Stimulated activated CD8-positive, alpha-beta memory T cell treated with anti-CD3 and anti-CD28 coated beads, Interleukin-15, amount 100 ng/mL, for 24 hours (primary cell): ENCODE measurements around the gene OSBPL10.

ENCODE experiments used
- DNase-seq: peaks from one replicate; pipeline ENCODE4 v3.0.0-alpha.2; 2020; ENCODE audit warnings: low read depth

The OSBPL10 gene

DNA sequence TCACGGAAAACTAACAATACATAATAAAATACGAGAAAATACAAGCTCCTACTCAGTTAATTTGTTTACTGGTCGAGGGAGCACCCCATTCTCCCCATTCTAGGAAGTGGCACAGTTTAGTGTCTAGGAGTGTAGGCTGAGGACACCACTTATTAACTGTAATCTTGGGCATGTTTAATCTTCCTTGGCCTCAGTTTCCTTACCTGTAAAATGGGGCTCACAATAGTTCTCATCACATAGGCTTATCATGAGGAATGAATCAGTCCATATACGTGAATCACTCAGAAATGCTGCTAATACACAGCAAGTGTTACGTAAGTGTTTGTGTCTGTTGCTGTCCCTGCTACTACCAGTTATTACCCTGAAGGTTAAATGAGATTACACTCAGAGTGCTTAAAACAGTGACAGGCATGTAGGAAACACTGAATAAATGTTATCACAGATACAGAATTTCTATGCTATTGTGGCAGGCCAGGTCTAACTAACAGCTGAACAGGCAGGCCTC is 210.2 kb downstream of the OSBPL10 start:
- no peak for DNase-seq

- no peak for DNase-seq
These were observed 212.5 kb downstream of the OSBPL10 start for GRCh38 chr3:31768479-31769125.

DNA sequence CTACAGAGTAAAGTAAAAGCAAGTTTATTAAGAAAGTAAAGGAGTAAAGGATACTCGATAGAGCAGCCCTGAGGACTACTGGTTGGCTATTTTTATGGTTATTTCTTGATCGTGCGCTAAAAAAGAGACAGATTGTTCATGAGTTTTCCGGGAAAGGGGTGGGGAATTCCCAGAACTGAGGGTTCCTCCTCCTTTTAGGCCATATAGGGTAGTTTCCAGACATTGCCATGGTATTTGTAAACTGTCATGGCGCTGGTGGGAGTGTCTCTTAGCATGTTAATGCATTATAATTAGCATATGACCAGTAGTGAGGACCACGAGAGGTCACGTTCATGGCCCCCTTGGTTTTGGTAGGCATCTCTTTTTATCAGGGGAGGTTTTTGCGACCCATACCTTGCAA is 213.1 kb downstream of the OSBPL10 start:
- DNase-seq: no peak

- no peak for DNase-seq
These were observed 214.4 kb downstream of the OSBPL10 start for GRCh38 chr3:31766669-31767068.

DNA sequence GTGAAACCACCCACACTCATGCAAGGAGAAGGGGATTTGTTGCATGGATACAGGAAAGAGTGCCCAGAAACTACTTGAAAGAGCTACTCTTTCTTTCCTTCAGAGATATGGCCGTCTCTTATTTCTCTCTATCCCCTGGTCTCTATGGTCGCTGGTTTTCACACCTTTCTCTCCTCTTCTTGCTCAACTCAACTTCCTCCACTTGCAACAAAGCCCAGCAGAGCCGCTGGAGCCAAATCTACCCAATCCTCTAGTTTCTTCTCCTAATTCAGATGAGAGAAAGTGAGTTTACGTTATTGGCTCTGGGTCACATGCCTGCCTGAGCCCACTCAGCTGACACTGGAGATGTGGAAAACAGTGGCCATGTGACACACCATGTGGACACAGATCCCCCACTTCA is 215.2 kb downstream of the OSBPL10 start:
- no peak for DNase-seq

- DNase-seq: no peak
These were observed 217.3 kb downstream of the OSBPL10 start for GRCh38 chr3:31763731-31764130.

GRCh38 chr3:31762888-31763351 is 218.1 kb downstream of the OSBPL10 start:
- DNase-seq: no peak

DNA sequence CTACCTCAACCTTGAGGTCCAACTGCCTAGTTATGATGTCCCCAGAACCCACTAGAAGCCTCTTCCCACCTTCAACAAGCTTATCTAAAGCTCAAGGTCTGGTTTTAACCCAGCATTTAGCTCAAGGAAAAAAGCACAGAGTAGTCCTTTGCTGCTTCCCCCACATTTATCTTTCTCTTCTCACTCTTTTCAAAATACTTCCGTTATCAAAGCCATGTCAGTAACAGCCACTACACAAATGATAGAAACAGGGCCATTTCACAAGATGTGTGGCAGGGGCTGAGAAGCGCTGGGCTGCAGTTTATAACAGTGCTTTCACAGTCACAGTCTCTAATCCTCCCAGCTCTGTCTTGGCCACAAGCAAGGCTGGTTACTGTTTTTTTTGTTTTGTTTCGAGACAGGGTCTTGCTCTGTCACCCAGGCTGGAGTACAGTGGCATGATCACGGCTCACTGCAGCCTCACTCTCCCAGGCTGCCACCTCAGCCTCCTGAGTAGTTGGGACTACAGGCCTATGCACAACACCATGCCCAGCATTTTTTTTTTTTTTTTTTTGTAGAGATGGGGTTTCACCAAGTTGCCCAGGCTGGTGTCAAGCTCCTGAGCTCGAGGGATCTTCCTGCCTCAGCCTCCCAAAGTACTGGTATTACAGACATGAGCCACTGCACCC is 218.8 kb downstream of the OSBPL10 start:
- DNase-seq: no peak

DNA sequence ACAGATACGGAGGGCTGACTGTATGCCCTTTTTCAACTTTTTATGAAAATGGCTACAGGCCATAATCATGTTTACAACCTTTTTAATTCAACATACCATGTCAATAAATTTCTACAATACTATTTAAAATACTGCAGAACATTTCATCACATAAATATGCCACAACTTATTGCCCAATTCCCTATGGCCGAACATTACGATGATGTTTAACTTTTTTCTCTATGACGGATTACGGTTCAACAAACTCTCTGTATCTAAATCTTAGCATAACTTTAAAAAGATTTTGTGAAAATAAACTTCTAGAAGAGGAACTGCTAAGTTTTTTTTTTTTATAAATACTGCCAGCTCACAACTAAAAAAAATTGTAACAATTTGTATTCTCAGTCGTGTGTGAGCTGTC is 220.4 kb downstream of the OSBPL10 start:
- DNase-seq: no peak

- DNase-seq: no peak
These were observed 222.6 kb downstream of the OSBPL10 start for GRCh38 chr3:31758322-31758965.

GRCh38 chr3:31755926-31756658 is 225.0 kb downstream of the OSBPL10 start:
- DNase-seq: no peak

- no peak for DNase-seq
These were observed 226.3 kb downstream of the OSBPL10 start for GRCh38 chr3:31754575-31755278.

- no peak for DNase-seq
These were observed 228.0 kb downstream of the OSBPL10 start for GRCh38 chr3:31753050-31753425.

DNA sequence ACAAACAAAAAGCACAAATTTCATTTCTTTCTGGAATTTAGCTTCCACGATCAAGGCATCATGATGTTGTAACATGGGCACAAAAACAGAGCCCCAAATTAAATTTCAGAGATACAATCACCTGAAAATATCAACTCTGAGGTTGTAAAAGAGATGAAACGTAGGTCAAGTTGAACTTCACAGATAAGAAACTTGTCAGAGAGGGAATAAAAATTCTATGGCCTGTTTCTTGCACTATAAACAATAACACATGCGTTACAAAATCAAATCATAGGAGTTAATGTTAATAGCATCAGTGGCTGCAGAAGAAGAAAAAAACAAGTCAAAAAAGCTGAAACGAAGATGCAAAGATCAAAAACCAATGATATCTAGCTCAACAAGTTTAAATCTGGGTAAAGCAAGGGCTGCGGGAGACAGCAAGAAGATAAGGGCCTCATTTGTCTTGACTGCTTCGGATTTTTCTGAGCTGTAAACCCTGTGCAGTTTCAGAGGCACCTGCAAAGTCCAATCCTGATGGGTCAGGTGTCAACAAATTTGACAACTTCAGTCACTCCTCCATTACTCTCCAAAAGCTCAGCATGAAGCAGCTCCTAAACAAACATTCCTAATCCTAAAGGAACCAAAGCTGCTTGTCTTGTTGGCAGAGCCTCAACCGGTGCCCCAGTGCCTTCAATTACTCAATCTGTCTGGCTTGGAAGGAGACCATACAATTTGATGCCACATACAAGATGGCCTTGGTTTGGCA is 228.6 kb downstream of the OSBPL10 start:
- no peak for DNase-seq

DNA sequence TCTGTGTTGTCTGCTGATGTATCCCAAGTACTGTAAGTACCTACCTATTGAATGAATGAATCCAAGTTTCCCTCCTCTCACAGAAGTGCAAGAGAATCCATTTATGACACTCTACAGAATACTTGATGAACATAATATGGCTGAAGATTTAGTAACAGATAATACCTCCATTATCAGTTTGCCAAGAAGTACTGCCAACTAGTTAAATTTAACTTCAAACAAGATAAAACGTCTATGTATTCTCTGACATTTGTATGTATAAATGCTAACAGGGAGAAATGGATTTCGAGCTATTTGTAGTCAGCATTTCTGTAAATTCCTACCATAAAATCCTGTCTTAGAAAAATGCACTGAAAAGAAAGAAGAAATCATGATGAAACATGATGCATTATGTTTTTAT is 230.7 kb downstream of the OSBPL10 start:
- no peak for DNase-seq

DNA sequence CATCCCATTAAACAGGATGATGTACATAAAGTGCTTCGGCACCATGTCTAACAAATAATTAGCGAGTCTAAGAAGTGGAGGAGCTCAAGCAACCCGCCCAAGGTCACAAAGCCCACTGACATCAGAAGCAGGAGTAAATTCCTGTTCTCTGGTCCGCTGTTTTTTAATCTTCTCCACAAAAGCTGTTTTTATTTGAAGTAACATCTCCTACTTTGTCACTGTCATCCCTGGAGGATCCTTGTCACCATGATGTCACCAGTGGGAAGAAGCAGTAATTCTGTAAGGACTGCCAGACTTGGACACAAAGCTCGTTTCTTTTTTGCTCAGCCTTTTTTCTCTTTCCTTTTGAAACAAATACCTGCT is 232.1 kb downstream of the OSBPL10 start:
- DNase-seq: no peak

DNA sequence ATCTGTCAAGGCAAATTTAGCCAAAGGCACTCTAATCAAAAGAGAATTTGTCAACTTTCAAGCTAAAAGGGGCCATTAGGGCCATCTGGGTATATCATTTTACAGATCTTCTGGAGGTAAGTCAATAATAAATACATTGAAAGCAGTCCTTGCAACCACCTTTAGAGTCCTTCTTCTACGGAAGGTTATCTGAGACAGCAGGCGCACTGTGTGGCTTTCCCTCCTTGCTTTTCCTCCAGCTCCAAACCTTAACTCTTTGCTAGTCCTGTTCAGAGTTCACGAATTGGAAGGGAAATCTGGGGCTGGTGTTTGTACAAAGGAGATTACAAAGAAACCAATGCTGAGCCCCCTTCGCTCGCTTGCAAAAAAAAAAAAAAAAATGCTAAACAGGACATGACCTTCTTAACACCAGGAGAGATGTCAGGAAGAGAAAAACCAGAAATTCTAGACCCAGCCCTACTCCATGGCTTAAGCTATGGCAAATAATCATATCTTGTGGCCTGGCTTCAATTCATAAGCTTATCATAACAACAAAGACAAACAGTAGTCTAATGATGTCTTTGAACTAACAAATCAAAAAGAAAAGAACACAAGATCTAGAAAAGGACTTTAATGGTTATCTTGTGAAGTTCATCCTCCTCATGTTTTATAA is 232.7 kb downstream of the OSBPL10 start:
- DNase-seq: no peak

DNA sequence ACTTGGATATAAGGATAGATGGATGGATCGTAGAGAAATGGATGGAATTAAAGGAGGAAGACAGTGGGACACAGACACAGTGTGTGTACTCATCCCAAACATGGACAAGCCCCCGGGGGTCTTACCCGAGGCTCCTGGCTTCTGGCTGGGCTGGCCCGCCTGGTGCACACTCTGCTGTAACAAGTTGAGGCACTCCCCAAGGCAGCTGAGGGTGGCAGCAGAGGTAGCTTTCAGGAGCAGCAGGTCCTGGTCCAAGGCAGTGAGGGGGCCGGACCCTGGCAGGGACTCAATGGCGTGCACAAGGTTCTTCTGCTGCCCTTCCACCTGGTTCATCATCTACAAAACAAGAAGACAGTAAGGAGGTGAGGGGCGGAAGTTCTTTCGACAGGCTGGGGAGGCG is 233.3 kb downstream of the OSBPL10 start:
- no peak for DNase-seq

- DNase-seq: no peak
These were observed 236.1 kb downstream of the OSBPL10 start for GRCh38 chr3:31744913-31745312.

GRCh38 chr3:31743331-31744089 is 237.6 kb downstream of the OSBPL10 start:
- no peak for DNase-seq
